Gastrocnemius medialis (tissue), 4 donors: ENCODE measurements around the gene SARM1. TPM values are rescaled to one million over a fixed set of nuclear protein-coding genes. Genes with fewer than 3 reads are reported as not detected.

Source experiments
- ATAC-seq, 2 donors: fragments of 150-250 bp; one replicate each; pipeline ENCODE4 v1.9.1; 2016
- DNase-seq, 2 donors: peaks; one replicate each; pipeline ENCODE4 v3.0.0-alpha.2; 2019
- H3K27ac ChIP-seq, 4 donors: fragments of 200-600 bp; sonication (generic); 1 replicate in 1 of 4; 2 replicates in 3 of 4; pipeline ENCODE4 v1.5.1; 2016 to 2018; ENCODE audit warnings: mild to moderate bottlenecking in 2 of 4, moderate library complexity in 1 of 4
- H3K27me3 ChIP-seq, 3 donors: fragments of 200-600 bp; sonication (generic) in 2 of 3; 1 replicate in 1 of 3; 2 replicates in 2 of 3; pipeline versions ENCODE4 v1.5.1 to v1.6.0; 2016 to 2019; ENCODE audit warnings: mild to moderate bottlenecking in 1 of 3, moderate library complexity in 1 of 3
- H3K36me3 ChIP-seq, 2 donors: fragments of 200-600 bp; sonication (generic) in 1 of 2; one replicate each; pipeline ENCODE4 v1.5.1; 2017 to 2018
- H3K4me1 ChIP-seq, 2 donors: fragments of 200-600 bp; sonication (generic) in 1 of 2; one replicate each; pipeline ENCODE4 v1.5.1; 2016 to 2017; ENCODE audit warnings: mild to moderate bottlenecking in 2 of 2
- H3K4me3 ChIP-seq, 4 donors: fragments of 200-600 bp; sonication (generic) in 3 of 4; 1 replicate in 1 of 4; 2 replicates in 3 of 4; pipeline ENCODE4 v1.5.1; 2016 to 2019; ENCODE audit warnings: mild to moderate bottlenecking in 2 of 4
- H3K9me3 ChIP-seq, 3 donors: fragments of 200-600 bp; sonication (generic) in 2 of 3; 1 replicate in 1 of 3; 2 replicates in 2 of 3; pipeline ENCODE4 v1.5.1; 2016 to 2019
- POLR2A ChIP-seq, 2 donors: fragments of 450-650 bp; IDR thresholded peaks; one replicate each; pipeline ENCODE4 v1.6.1; 2017; ENCODE audit warnings: antibody characterized with exemption in 2 of 2, mild to moderate bottlenecking in 2 of 2, moderate library complexity in 2 of 2
- in situ Hi-C, 4 donors: fragments of 200-750 bp; cut with MboI; loops; one replicate each; pipeline versions ENCODE4 v1.15.0 to v1.8.0; 2017; ENCODE audit warnings: low sequenced_read_pairs in 4 of 4
- intact Hi-C: fragments of 100-400 bp; cut with DNase I; formaldehyde crosslinking; loops from one replicate; pipeline ENCODE4 v1.15.1; 2023; ENCODE audit warnings: low total_unique reads
- total RNA-seq, 4 donors: library from RNA; depleted of rRNA; stranded (reverse); fragments of >200 nt; gene quantifications; one replicate each; pipeline versions ENCODE4 v1.1.0 to v1.2.3, GENCODE V29; 2016
- TF ChIP-seq, protein P1 (sequence below), 5 experiments: fragments of 450-650 bp in 3 of 5; fragments of 200-600 bp in 2 of 5; sonication (generic) in 2 of 5; IDR thresholded peaks in 4 of 5; conservative IDR thresholded peaks in 1 of 5; 1 replicate in 4 of 5; 2 replicates in 1 of 5; pipeline ENCODE4 v1.5.1; 2016 to 2019; ENCODE audit warnings: antibody characterized with exemption in 5 of 5, mild to moderate bottlenecking in 3 of 5, moderate library complexity in 3 of 5

The SARM1 gene
- total RNA-seq, result 1 to 10 TPM in 3 of 4 donors, under 1 TPM in 1; 0.78 to 1.9 (median 1.7) TPM

DNA sequence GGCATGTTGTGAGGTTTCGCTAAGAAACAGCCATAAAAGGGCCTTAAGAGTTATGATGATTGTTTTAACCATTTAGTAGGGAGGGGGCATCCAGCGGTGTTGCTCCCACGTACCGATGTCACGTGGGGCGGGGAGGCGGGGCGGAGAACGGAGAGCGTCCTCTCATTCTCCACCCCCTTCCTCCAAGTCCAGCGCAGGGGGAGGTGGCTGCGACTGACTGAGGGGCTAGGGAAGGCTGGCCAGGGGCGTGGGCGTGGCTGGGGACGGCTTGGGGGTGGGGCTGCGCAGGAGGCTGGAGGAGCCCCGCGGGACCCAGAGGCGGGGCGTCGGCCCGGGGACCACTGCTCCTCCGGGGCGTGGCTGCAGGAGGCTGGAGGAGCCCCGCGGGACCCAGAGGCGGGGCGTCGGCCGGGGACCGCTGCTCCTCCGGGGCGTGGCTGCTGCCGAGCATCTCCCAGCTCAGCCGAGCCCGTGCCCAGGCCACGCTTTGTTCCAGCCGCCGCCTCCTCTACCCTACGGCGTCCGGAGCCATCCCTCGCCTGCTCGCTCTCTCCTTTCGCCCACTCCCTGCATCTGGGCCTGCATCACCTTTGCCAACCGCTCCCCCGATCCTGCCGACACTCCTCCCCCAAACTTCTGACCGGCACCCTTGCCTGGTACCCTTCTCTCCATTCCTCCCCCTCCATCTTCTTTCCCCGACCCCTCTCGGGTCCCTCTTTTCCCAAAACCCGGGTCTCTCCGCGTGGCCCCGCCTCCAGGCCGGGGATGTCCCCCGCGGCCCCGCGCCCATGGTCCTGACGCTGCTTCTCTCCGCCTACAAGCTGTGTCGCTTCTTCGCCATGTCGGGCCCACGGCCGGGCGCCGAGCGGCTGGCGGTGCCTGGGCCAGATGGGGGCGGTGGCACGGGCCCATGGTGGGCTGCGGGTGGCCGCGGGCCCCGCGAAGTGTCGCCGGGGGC lies at the start of gene SARM1:
Gene SARM1 (plus strand): TSS at position 450 of the 958 bp plus-strand sequence. CDS start 339 bp downstream, at position 789.
- TF ChIP-seq POLR2A (IDR thresholded peaks at IDR 0.05), result no peak
- TF ChIP-seq, protein P1, sequence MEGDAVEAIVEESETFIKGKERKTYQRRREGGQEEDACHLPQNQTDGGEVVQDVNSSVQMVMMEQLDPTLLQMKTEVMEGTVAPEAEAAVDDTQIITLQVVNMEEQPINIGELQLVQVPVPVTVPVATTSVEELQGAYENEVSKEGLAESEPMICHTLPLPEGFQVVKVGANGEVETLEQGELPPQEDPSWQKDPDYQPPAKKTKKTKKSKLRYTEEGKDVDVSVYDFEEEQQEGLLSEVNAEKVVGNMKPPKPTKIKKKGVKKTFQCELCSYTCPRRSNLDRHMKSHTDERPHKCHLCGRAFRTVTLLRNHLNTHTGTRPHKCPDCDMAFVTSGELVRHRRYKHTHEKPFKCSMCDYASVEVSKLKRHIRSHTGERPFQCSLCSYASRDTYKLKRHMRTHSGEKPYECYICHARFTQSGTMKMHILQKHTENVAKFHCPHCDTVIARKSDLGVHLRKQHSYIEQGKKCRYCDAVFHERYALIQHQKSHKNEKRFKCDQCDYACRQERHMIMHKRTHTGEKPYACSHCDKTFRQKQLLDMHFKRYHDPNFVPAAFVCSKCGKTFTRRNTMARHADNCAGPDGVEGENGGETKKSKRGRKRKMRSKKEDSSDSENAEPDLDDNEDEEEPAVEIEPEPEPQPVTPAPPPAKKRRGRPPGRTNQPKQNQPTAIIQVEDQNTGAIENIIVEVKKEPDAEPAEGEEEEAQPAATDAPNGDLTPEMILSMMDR (IDR thresholded peaks at IDR 0.05 in 4 of 5, conservative IDR thresholded peaks at IDR 0.05 in 1 of 5), result no peak
- Histone ChIP-seq H3K36me3 (no peaks in the 10 kb centered on the region), H3K27me3 (no peaks in the 10 kb centered on the region), H3K4me1 (peaks cover 10 to 11% of the 10 kb centered on the region in 2 donors), H3K9me3 (no peaks in the 10 kb centered on the region), H3K27ac (peak within 1 kb of the TSS; percentile 32 to 50 (median 37)), H3K4me3 (peak within 1 kb of the TSS; percentile 58 to 77 (median 64))
- peak; percentile 64 to 67 for ATAC-seq
- in situ Hi-C loops (loop anchor here in 1 of 4 donors (25.0 kb wide), 1 partner anchor 591 kb away; the partner anchor contains the start of gene PHF12), intact Hi-C loops (loop anchor here (2.0 kb wide), 1 partner anchor 15 kb away; the partner anchor contains the start of gene POLDIP2)
- peak; percentile 46 to 54 for DNase-seq

DNA sequence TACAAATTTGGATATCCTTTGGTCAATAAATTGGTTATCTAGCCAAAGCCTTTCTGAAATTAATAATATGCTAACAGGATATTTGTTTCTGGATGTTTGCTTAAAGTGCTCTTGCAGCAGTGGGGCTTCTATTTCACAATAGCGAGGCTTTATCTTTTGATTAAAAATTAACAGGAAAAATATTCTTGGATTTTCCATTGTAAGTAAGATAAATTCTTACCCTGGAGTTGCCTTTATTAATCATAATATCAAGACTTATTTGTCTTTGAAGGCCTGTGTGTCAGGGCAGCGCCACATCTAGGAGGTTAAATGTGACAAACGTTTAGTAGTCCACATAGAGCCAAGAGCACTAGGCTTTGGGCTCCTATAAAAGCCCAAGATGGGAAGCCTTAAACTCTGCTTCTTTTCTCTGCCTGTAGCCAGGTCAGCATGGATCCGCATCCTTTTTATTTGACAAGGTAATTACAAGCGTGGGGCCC lies 47.2 kb upstream of the SARM1 start:
- peaks cover 10% of the 10 kb centered on the region in 2 donors for H3K4me1 ChIP-seq
- peaks cover 0 to 26% of the 10 kb centered on the region in 2 donors for H3K36me3 ChIP-seq
- intact Hi-C loops, result no loop called here
- no peaks in the 10 kb centered on the region for H3K9me3 ChIP-seq
- no peak overlapping the region for H3K27ac ChIP-seq
- DNase-seq (no peak), ATAC-seq (no peak)
- H3K27me3 ChIP-seq, result no peaks in the 10 kb centered on the region
- in situ Hi-C loops, result no loop called here
- TF ChIP-seq, protein P1 (IDR thresholded peaks at IDR 0.05 in 4 of 5, conservative IDR thresholded peaks at IDR 0.05 in 1 of 5), result no peak
- no peak for TF ChIP-seq POLR2A (IDR thresholded peaks at IDR 0.05)
- no peak overlapping the region for H3K4me3 ChIP-seq

DNA sequence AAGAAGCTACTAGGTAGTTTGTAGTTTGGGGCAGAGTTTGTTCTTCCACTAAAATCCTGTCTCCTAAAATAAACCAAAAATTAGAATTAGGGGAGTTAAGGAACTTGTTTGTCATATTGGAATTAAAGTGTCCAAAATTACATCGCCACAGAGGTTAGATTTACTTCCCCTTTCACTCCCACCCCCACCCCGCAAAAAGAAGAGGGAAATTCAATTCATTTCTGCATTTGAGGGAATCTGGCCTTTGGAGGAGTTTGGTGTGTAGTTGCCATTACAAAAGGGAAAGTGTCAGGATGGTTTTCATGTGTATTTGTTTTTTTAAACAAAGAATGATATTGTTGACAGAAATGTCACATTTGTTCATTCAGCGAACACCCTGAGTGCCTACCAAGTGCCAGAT lies 46.7 kb upstream of the SARM1 start:
- H3K9me3 ChIP-seq, result no peaks in the 10 kb centered on the region
- TF ChIP-seq POLR2A (IDR thresholded peaks at IDR 0.05), result no peak
- TF ChIP-seq, protein P1 (IDR thresholded peaks at IDR 0.05 in 4 of 5, conservative IDR thresholded peaks at IDR 0.05 in 1 of 5), result no peak
- intact Hi-C loops (no loop called here), in situ Hi-C loops (loop anchor here in 2 of 4 donors (25.0 kb wide), 1 partner anchor 638 kb away; the partner anchor contains the start of gene PHF12 (in 2 of the 2))
- H3K4me1 ChIP-seq, result peaks cover 5 to 6% of the 10 kb centered on the region in 2 donors
- H3K27me3 ChIP-seq, result no peaks in the 10 kb centered on the region
- no peak overlapping the region for H3K4me3 ChIP-seq
- H3K27ac ChIP-seq, result no peak overlapping the region
- ATAC-seq (no peak), DNase-seq (no peak)
- peaks cover 0 to 31% of the 10 kb centered on the region in 2 donors for H3K36me3 ChIP-seq

DNA sequence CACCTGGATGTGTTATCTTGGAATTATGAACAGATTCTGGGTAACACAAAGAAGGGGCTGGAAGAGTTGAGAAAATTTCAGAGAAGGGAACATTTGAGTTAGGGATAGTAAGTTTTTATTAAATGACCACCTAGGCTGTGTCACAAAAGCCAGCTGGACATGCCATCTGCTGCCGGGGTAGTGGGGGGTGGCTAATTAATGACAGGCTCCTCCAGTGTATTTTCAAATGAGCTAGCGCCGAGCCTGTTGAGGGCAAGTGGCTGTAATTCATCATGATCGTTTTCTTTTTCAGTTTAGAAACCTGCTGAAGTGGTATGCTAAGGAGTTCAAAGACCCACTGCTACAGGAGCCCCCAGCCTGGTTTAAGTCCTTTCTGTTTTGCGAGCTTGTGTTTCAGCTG lies 46.3 kb upstream of the SARM1 start:
- H3K27ac ChIP-seq, result no peak overlapping the region
- no peaks in the 10 kb centered on the region for H3K27me3 ChIP-seq
- H3K4me3 ChIP-seq, result no peak overlapping the region
- peaks cover 0 to 32% of the 10 kb centered on the region in 2 donors for H3K36me3 ChIP-seq
- DNase-seq (no peak), ATAC-seq (no peak)
- in situ Hi-C loops (loop anchor here in 2 of 4 donors (25.0 kb wide), 1 partner anchor 637 kb away; the partner anchor contains the start of gene PHF12 (in 2 of the 2)), intact Hi-C loops (no loop called here)
- TF ChIP-seq, protein P1 (IDR thresholded peaks at IDR 0.05 in 4 of 5, conservative IDR thresholded peaks at IDR 0.05 in 1 of 5), result no peak
- no peak for TF ChIP-seq POLR2A (IDR thresholded peaks at IDR 0.05)
- no peaks in the 10 kb centered on the region for H3K9me3 ChIP-seq
- peaks cover under 1 to 2% of the 10 kb centered on the region in 2 donors for H3K4me1 ChIP-seq
